CD4-positive, alpha-beta T cell treated with Interleukin-6 for 4 hours (primary cell): ENCODE data around the gene GGT7.
"Not testable (repeated sequence)": the region's sequence is repeated elsewhere in the genome, so short reads cannot be mapped to it uniquely, and the experiment has no call there.

ENCODE experiments used
- DNase-seq: peaks from one replicate; pipeline ENCODE4 v3.0.0-alpha.2; 2020; ENCODE audit warnings: mixed read lengths

Gene GGT7

DNA sequence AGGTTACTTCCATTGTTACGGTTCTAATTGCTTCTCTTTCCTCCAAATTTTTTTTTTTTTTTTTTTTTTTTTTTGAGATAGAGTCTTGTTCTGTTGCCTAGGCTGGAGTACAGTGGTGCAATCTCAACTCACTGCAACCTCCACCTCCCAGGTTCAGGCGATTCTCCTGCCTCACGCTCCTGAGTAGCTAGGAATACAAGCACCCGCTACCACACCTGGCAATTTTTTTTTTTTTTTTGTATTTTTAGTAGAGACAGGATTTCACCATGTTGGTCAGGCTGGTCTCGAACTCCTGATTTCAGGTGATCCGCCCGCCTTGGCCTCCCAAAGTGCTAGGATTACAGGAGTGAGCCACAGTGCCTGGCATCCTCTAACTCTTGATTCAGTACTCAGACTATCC, 8.3 kb upstream of the GGT7 start:
- not testable (repeated sequence) for DNase-seq

DNA sequence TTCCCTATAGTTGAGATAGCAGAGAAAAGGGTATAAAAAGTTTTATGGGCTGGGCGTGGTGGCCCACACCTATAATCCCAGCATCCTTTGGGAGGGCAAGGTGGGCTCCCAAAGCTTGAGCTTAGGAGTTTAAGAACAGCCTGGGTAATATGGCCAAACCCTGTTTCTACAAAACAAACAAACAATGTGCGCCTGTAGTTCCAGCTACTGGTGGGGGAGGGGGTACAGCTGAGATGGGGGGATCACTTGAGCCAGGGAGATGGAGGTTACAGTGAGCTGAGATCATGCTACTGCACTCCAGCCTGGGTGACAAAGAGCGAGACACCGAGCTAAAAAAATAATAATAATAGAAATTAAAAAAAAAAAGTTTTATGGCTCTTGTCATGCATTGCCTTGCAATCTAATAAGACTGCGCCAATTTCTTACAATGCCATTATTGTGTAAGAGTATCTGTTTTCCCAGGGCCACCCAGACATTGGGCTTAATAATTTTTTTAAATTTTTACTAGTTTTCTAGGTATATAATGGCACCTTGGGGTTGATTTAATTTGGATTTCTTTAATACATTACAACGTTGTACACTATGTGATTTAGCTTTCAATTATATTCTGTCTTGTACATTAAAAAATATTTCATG, 7.7 kb upstream of the GGT7 start:
- DNase-seq = no peak

- peak; percentile 97 for DNase-seq
Measured at GRCh38 chr20:34876406-34877282, 4.0 kb upstream of the GGT7 start, which contains the start of gene ACSS2. Gene ACSS2, plus strand, starts transcription at chr20:34876612. Its CDS starts 34 bp downstream, at chr20:34876646.

DNA sequence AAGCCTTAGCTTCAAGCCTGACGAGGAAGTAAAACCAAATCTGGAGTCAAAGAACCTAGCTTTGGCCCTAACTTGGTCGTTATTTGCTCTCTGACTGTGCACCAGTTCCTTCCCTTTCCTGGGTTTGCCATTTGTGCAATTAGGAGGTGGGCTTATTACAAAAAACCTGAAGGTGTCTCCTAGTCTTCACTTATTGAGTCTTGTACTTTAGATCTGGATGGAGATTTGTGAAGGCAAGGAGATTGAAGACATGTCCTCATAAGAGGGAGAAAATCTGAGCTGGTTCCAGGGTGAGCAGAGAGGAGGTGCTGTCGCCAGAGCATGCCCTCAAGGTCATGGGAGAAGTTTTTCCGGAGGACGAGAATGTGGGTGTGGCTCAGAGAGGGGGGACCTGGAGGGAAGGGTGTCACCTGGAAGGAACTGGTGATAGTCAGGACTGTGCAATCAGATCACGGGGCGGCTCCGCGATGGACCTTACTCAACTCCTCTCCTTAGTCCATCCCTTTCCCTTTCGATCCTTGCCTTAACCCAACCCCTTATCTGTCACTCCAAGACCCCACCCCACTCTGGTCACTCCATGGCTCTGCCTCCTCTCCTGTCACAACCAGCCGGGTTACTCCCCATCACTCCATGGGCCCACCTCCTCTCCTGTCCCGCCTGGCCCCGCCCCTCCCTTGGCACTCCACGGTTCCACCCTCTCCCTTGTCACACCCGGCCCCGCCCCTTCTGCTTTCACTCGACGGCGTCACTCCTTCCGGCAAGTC, 3.2 kb upstream of the GGT7 start:
- DNase-seq = no peak

- peak; percentile 59 for DNase-seq
Measured at GRCh38 chr20:34874094-34874654, 1.5 kb upstream of the GGT7 start.

GRCh38 chr20:34873583-34874093, 982 bp upstream of the GGT7 start:
- no peak for DNase-seq

- no peak for DNase-seq
Measured at GRCh38 chr20:34871966-34872621, 562 bp downstream of the GGT7 start.

DNA sequence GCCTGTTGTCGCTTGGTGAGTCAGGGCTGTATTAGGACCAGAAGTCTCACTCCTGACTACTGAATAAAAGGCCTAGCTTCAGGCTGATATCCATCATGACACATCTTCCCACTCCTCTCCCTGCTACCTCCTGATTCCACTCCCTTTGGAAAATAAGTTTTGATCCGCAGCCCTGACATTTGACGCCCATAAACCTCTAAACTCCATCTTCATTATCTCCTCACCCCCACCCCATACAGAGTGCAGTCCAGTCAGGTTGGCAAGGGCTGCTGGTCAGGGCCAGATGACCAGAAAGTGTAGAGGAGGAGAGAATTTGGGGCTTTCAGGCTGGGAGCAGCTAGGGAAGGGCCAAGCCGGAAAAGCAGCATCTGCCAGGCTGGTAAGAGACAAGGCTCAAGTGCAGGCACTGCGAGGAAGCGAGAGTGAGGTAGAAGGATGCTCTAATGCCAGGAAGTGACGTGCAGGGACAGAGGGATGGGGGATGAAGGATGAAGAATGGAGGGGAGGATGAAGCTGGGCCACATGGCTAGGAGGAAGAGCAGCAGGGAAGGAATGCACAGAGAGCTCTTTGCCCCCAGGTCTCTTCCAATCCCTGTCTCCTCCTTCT, 1.2 kb downstream of the GGT7 start:
- no peak for DNase-seq

GRCh38 chr20:34864216-34864615, 8.4 kb downstream of the GGT7 start:
- DNase-seq = no peak

- no peak for DNase-seq
Measured at GRCh38 chr20:34863421-34863965, 9.2 kb downstream of the GGT7 start.

DNA sequence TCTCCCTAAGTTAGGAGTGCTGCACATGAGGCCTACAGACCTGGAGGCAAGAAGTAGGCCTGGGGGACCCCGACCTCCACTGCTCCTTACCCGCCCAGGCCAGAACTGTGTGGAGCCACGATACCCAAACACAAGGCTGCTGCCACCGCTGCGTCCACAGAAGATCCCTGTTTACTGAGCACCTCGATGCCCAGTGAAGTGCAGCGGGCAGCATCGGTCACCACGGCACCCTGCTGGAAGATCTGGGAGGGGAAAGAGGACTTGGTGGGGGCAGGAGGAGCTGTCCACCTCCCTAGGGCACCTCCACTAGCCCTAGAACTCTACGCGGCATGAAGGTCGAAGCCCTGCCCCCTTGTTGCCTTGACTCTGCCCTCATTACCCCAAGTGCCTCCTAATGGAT, 9.9 kb downstream of the GGT7 start:
- no peak for DNase-seq

DNA sequence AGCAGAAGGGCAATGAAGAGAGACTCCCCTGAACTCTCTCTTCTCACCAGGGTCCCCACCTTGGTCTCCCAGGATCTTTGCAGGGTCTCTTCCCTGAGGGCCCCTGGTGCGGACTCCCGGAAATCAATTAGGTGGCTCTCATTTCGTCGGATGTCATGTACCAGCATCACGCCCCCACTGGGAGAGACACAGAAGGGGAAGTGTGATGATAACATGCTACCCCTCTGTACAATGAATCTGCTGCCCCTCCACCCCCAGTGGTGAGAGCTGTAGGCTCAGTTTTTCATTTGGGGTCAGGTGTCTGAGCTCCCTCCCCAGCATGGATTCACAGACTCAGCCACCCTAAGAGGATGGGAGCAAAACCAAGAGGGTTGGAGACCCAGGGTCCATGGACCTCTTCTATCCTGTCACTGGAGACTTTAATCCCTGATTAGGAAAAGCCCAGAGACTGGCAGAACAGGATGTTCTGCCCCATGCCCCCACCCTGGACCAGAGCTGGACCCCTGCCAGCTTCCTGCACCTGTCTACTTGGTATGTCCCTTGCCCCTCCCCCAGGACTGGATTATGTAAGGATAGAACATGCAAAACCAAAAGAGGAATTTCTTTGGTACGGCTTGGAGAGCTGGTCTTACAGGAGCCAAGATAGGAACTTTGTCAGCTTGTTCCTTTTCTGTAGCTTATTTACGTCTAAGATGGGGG, 11.1 kb downstream of the GGT7 start:
- DNase-seq = no peak

- DNase-seq = no peak
Measured at GRCh38 chr20:34859826-34860545, 12.7 kb downstream of the GGT7 start.

- no peak for DNase-seq
Measured at GRCh38 chr20:34859367-34859766, 13.3 kb downstream of the GGT7 start.

GRCh38 chr20:34852298-34852697, 20.4 kb downstream of the GGT7 start:
- no peak for DNase-seq

DNA sequence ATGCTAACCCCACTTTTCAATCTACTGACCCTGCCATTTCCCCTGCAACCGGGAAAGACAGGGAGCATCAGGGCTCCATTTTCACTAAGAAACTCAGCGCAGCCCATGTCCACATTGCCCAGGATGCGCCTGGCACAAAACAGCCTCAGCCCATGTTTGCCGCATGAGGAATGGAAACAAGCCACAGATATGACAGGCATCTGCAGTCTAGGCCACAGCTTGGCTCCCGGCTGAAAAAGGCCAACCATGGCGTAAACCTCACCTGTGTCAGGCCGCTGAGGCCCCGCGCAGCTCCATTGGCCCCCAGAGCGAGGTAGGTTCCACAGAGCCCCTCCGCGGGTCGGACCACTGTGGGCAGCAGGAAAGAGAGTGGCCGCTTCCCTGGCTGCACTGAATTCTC, 21.7 kb downstream of the GGT7 start:
- no peak for DNase-seq

DNA sequence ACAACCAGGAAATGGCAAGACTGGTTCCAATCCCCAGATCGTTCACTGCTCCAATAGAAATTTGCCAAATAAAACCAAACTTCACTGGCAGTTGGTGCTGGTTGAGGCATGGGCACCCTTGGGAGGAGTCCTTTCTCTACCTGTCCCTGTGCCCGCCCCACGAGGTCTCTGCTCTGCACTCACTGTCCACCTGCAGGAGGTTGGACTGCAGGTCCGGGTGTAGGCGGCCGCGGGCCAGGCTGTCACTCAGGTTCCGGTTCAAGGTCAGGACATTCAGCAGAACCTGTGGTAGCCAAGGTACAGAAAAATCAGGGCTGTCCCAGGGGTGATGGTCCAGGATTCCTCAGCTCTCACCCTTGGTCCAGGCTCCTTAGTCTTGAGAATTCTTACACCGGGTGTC, 22.9 kb downstream of the GGT7 start:
- no peak for DNase-seq

- no peak for DNase-seq
Measured at GRCh38 chr20:34848597-34848996, 24.1 kb downstream of the GGT7 start.

GRCh38 chr20:34843421-34843820, 29.2 kb downstream of the GGT7 start:
- no peak for DNase-seq

DNA sequence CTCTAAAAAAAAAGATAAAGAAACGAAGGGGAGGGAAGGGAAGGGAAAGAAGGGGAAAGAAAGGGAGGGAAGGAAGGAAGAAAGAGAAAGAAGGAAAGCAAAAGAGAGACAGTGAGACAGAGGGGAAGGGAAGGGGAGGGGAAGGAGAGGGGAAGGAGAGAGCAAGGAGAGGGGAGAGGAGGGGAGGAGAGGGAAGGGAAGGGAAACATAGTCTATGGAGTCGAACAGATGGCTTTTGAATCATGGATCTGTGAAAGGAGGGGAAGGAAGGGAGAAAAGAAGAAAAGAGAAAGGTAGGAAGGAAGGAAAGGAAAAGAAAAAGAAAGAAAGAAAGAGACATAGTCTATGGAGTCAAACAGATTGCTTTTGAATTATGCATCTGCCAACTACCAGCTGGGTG, 30.5 kb downstream of the GGT7 start:
- no peak for DNase-seq
